ENCODE data around the gene CBFA2T3.

DNA sequence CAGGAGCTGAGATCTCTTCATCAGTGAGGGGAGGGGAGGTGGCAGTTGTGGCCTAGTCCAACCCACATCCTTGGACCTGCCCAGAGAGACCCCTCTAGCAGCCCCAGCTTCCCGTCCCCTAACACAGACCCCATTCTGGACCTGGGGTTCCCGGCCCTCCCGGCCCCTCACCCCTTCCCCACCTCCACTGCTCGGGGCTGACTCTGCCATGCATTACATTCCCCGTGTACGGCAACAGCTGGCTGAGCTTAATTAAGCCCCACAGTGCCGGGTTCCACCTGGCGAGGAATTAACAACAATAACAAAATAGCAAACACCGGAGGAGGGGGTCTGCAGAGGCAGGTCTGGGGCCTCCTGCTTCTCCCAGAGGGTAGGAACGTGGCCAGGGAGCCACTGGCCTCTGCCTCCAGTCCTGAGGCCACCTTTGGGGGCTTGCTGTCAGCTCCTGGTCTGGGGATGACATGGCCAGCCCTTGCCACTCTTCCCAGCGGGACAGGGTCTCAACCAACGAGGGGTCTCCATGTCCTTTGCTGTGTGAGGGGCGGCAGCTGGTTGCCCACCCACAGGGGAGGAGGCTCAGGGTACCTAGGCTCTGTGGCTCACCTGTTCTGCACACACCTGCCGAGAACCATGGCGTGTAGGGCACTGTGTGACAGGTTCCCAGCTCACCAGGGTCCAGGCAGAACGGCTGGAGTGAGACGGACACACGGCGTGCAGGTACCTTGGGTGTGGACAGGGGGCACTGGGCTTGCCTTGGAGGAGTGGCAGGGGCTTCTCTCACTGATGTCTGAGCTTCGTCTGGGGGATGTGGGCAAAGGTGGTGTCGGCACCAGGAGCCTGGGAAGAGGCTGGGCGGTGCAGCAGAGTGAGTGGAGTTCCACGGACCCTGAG is 46.9 kb upstream of the CBFA2T3 start:
- TF ChIP-seq, protein P1, sequence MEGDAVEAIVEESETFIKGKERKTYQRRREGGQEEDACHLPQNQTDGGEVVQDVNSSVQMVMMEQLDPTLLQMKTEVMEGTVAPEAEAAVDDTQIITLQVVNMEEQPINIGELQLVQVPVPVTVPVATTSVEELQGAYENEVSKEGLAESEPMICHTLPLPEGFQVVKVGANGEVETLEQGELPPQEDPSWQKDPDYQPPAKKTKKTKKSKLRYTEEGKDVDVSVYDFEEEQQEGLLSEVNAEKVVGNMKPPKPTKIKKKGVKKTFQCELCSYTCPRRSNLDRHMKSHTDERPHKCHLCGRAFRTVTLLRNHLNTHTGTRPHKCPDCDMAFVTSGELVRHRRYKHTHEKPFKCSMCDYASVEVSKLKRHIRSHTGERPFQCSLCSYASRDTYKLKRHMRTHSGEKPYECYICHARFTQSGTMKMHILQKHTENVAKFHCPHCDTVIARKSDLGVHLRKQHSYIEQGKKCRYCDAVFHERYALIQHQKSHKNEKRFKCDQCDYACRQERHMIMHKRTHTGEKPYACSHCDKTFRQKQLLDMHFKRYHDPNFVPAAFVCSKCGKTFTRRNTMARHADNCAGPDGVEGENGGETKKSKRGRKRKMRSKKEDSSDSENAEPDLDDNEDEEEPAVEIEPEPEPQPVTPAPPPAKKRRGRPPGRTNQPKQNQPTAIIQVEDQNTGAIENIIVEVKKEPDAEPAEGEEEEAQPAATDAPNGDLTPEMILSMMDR (IDR thresholded peaks at IDR 0.05 in 4 of 5, conservative IDR thresholded peaks at IDR 0.05 in 1 of 5), result no peak
- no peak for TF ChIP-seq POLR2A (IDR thresholded peaks at IDR 0.05)
